HEK293 (cell line): ENCODE data around the gene ZNF626.
"Not testable (repeated sequence)": the region's sequence is repeated elsewhere in the genome, so short reads cannot be mapped to it uniquely, and the experiment has no call there.

ENCODE experiments used
- CTCF ChIA-PET: fragments of 350-600 bp; formaldehyde crosslinking; extraction: SDS; loops from one replicate; lab custom pipeline; 2021; ENCODE audit warnings: antibody characterized with exemption; lab: Yijun Ruan, JAX
- POLR2A ChIA-PET: fragments of 300-600 bp; formaldehyde crosslinking; extraction: SDS; loops from one replicate; lab custom pipeline; 2020; ENCODE audit warnings: antibody characterized with exemption, inconsistent platforms; lab: Yijun Ruan, JAX
- H3K27ac ChIP-seq: fragments of 200-500 bp; sonication (Bioruptor generic); 2 replicates; pipeline ENCODE4 v1.5.1; 2014; ENCODE audit warnings: low read depth, low read length, control low read depth, inconsistent platforms; ENCODE audit errors: extremely low read depth
- H3K36me3 ChIP-seq, 2 experiments: fragments of 200-500 bp in 1 of 2; sonication (Bioruptor generic) in 1 of 2; 1 replicate in 1 of 2; 2 replicates in 1 of 2; pipeline ENCODE4 v1.5.1; 2014 to 2017; ENCODE audit warnings: inconsistent platforms in 2 of 2, low read length in 2 of 2; ENCODE audit not compliant: control insufficient read depth in 2 of 2, insufficient read depth in 1 of 2
- H3K4me1 ChIP-seq: fragments of 200-500 bp; sonication (Bioruptor generic); 2 replicates; pipeline ENCODE4 v1.5.1; 2014; ENCODE audit warnings: mild to moderate bottlenecking, low read length, inconsistent platforms; ENCODE audit not compliant: control insufficient read depth, insufficient read depth
- H3K4me3 ChIP-seq: 2 replicates; pipeline ENCODE4 v1.5.1; 2011; ENCODE audit warnings: low read depth, mild to moderate bottlenecking, control low read depth, low read length, moderate library complexity
- H3K9me3 ChIP-seq: fragments of 200-500 bp; sonication (Bioruptor generic); 2 replicates; pipeline ENCODE4 v1.5.1; 2014; ENCODE audit warnings: low read depth, low read length, inconsistent platforms; ENCODE audit not compliant: control insufficient read depth, insufficient read depth
- BCL11B ChIP-seq: fragments of 450-650 bp; formaldehyde crosslinking; IDR thresholded peaks from 2 replicates; pipeline ENCODE4 v1.5.1; 2016; ENCODE audit warnings: low read depth, missing biosample characterization, missing genetic modification characterization
- GLIS2 ChIP-seq: fragments of 450-650 bp; formaldehyde crosslinking; IDR thresholded peaks from 2 replicates; pipeline ENCODE4 v1.5.1; 2016; ENCODE audit warnings: missing biosample characterization, missing genetic modification characterization
- KLF7 ChIP-seq: fragments of 450-650 bp; formaldehyde crosslinking; IDR thresholded peaks from 2 replicates; pipeline ENCODE4 v1.5.1; 2016; ENCODE audit warnings: missing biosample characterization, missing genetic modification characterization, borderline replicate concordance
- SALL2 ChIP-seq: fragments of 450-650 bp; formaldehyde crosslinking; IDR thresholded peaks from 2 replicates; pipeline ENCODE4 v1.5.0; 2017; ENCODE audit warnings: missing biosample characterization, mild to moderate bottlenecking, missing genetic modification characterization, borderline replicate concordance
- YY2 ChIP-seq: fragments of 450-650 bp; formaldehyde crosslinking; IDR thresholded peaks from 2 replicates; pipeline ENCODE4 v1.5.1; 2016; ENCODE audit warnings: missing biosample characterization, missing genetic modification characterization
- ZBTB48 ChIP-seq: fragments of 450-650 bp; formaldehyde crosslinking; IDR thresholded peaks from 2 replicates; pipeline ENCODE4 v1.5.1; 2016; ENCODE audit warnings: missing biosample characterization, missing genetic modification characterization
- ZBTB49 ChIP-seq: fragments of 450-650 bp; formaldehyde crosslinking; IDR thresholded peaks from 2 replicates; pipeline ENCODE4 v1.5.1; 2016; ENCODE audit warnings: missing biosample characterization, missing genetic modification characterization, low read depth
- ZNF2 ChIP-seq: fragments of 450-650 bp; formaldehyde crosslinking; IDR thresholded peaks from 2 replicates; pipeline ENCODE4 v1.5.1; 2016; ENCODE audit warnings: missing biosample characterization, missing genetic modification characterization
- ZNF362 ChIP-seq: fragments of 450-650 bp; formaldehyde crosslinking; IDR thresholded peaks from 2 replicates; pipeline ENCODE4 v1.5.1; 2016; ENCODE audit warnings: missing biosample characterization, missing genetic modification characterization
- ZNF391 ChIP-seq: fragments of 450-650 bp; formaldehyde crosslinking; IDR thresholded peaks from 2 replicates; pipeline ENCODE4 v1.5.1; 2016; ENCODE audit warnings: low read depth, missing biosample characterization, missing genetic modification characterization, borderline replicate concordance
- ZNF488 ChIP-seq: fragments of 450-650 bp; formaldehyde crosslinking; IDR thresholded peaks from 2 replicates; pipeline ENCODE4 v1.5.1; 2016; ENCODE audit warnings: missing biosample characterization, missing genetic modification characterization
- ZNF610 ChIP-seq: fragments of 450-650 bp; formaldehyde crosslinking; IDR thresholded peaks from 2 replicates; pipeline ENCODE4 v1.5.1; 2016; ENCODE audit warnings: missing biosample characterization, missing genetic modification characterization, borderline replicate concordance
- ZNF777 ChIP-seq: fragments of 450-650 bp; formaldehyde crosslinking; IDR thresholded peaks from 2 replicates; pipeline ENCODE4 v1.5.1; 2017; ENCODE audit warnings: missing biosample characterization, missing genetic modification characterization, borderline replicate concordance
- ZNF837 ChIP-seq: fragments of 450-650 bp; formaldehyde crosslinking; IDR thresholded peaks from 2 replicates; pipeline ENCODE4 v1.5.1; 2016; ENCODE audit warnings: missing biosample characterization, missing genetic modification characterization
- ZSCAN18 ChIP-seq: fragments of 450-650 bp; formaldehyde crosslinking; IDR thresholded peaks from 2 replicates; pipeline ENCODE4 v1.5.1; 2016; ENCODE audit warnings: missing biosample characterization, missing genetic modification characterization
- TF ChIP-seq, protein P1 (sequence below): fragments of 450-650 bp; formaldehyde crosslinking; IDR thresholded peaks from 2 replicates; pipeline ENCODE4 v1.5.1; 2016; ENCODE audit warnings: missing biosample characterization, missing genetic modification characterization
- TF ChIP-seq, protein P2 (sequence below): fragments of 450-650 bp; formaldehyde crosslinking; IDR thresholded peaks from 2 replicates; pipeline ENCODE4 v1.5.1; 2017; ENCODE audit warnings: missing biosample characterization, missing genetic modification characterization

Gene ZNF626

DNA sequence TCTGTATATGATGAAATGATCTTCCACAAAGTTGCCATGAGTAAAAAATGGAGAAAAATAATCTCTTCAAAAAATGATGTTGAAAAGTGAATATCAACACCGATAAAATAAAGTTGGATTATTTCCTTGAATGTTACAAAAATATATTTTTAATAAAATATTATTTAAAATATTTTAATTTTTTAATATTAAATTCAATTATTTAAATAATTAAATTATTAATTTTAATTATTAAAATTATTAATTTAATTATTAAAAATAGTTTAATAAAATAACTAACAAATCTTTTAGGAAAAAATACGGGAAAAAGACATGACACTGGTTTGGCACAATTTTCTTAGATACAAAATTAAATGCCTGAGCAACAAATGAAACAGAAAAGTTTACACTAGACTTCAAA is 21.3 kb downstream of the ZNF626 start:
- POLR2A ChIA-PET, result no interaction called here
- CTCF ChIA-PET, result no interaction called here
- H3K27ac ChIP-seq, result no peak overlapping the region
- H3K36me3 ChIP-seq, result no peaks in the 10 kb centered on the region
- no peaks in the 10 kb centered on the region for H3K4me1 ChIP-seq
- no peak overlapping the region for H3K4me3 ChIP-seq
- H3K9me3 ChIP-seq, result no peaks in the 10 kb centered on the region
- TF ChIP-seq BCL11B (tag by site-specific recombination) (no peak), ZNF777 (tag by site-specific recombination) (no peak), YY2 (no peak), ZNF362 (tag by site-specific recombination) (no peak), ZNF610 (no peak), ZNF391 (tag by site-specific recombination) (no peak), ZNF2 (no peak), ZBTB48 (no peak), ZSCAN18 (tag by site-specific recombination) (no peak), KLF7 (tag by site-specific recombination) (no peak), ZNF488 (no peak), GLIS2 (tag by site-specific recombination) (no peak), SALL2 (tag by site-specific recombination) (no peak), ZNF837 (tag by site-specific recombination) (no peak), ZBTB49 (tag by site-specific recombination) (no peak)
- TF ChIP-seq, protein P1, sequence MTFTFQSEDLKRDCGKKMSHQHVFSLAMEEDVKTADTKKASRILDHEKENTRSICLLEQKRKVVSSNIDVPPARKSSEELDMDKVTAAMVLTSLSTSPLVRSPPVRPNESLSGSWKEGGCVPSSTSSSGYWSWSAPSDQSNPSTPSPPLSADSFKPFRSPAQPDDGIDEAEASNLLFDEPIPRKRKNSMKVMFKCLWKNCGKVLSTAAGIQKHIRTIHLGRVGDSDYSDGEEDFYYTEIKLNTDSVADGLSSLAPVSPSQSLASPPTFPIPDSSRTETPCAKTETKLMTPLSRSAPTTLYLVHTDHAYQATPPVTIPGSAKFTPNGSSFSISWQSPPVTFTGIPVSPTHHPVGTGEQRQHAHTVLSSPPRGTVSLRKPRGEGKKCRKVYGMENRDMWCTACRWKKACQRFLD (tag by site-specific recombination), result no peak
- TF ChIP-seq, protein P2, sequence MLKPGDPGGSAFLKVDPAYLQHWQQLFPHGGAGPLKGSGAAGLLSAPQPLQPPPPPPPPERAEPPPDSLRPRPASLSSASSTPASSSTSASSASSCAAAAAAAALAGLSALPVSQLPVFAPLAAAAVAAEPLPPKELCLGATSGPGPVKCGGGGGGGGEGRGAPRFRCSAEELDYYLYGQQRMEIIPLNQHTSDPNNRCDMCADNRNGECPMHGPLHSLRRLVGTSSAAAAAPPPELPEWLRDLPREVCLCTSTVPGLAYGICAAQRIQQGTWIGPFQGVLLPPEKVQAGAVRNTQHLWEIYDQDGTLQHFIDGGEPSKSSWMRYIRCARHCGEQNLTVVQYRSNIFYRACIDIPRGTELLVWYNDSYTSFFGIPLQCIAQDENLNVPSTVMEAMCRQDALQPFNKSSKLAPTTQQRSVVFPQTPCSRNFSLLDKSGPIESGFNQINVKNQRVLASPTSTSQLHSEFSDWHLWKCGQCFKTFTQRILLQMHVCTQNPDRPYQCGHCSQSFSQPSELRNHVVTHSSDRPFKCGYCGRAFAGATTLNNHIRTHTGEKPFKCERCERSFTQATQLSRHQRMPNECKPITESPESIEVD, result no peak

- H3K9me3 ChIP-seq, H3K4me1 ChIP-seq, H3K36me3 ChIP-seq, POLR2A ChIA-PET, H3K27ac ChIP-seq, CTCF ChIA-PET, H3K4me3 ChIP-seq: not testable (repeated sequence)
These were observed 36.8 kb downstream of the ZNF626 start for GRCh38 chr19:20624560-20624959.
